SKM-1 treated with dmso at 0.1 percent for 144 hours (cell line): ENCODE measurements around the gene PDZRN3.

Source experiments
- DNase-seq: peaks from one replicate; lab custom pipeline; 2025; ENCODE audit not compliant: unreplicated experiment; lab: John Stamatoyannopoulos, UW

PDZRN3 gene

DNA sequence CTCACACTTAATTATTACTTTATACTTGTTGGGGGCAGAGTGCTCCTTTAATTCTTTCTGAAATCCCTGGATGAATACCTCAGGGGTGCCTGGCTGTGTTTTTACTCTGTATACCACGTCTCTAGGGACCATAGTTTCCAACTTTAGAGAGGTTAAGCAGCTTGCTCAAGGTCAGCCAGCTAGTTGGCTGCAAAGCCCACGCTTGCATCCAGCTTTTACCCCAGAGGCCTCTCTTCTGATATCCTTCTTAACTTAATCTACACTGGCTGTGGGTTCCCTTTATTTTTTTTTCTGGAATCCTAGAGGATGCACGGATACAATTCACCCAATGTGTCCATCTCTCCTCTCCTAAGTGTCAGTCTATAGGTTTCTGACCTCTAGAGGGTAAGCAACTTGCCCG lies 1.4 kb downstream of the PDZRN3 start:
- no peak for DNase-seq

DNA sequence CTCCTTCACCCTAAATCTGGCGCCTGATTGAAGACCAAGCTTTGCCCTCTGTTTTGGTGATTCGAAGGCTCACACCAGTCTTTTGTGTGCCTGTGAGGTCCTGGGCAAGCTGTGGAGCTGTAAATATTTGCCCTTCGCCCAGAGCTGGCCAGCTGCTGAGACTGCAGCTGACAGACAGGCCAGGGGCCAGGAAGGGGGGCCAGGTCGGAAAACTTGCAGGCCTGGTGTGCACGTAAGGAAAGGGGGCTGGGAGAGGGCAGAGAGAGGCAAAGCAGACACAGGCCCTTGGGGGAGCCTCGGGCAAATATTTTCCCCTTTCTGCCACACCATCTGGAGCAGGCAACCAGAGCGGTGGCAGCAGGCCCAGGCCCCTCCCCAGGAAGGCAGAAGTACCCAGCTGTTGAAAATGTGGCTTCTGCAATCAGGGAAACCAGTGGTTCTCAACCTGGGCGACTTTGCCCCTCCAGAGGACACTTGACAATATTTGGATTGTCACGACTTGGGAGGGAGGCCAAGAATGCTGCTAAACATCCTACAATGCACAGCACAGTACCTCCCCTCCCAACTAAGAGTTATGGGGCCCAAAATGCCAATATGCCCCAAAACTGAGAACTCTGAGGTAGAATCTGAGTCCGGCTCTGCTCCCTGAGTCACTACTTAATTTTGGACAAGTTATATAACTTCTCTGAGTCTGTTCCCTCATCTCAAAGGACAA lies 2.5 kb downstream of the PDZRN3 start:
- no peak for DNase-seq

DNA sequence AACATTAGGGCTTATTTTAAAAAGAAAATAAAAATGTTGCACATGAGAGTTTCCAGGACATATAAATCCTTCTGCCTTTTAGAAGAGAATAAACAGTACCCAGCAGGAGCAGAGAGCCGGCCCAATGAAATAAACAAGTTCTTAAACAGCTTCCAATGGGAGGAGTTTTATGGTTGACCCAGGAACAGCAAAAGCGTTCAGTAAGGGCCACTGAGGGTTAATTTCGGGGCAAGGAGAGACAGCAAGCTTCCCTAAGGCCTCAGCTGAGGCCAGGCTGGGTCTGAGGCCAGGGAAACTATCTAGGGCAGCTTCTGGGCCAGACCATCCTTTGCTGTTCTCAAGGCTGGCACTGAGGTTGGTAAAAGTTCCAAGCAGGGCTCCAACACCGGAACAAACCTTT lies 3.4 kb downstream of the PDZRN3 start:
- no peak for DNase-seq

DNA sequence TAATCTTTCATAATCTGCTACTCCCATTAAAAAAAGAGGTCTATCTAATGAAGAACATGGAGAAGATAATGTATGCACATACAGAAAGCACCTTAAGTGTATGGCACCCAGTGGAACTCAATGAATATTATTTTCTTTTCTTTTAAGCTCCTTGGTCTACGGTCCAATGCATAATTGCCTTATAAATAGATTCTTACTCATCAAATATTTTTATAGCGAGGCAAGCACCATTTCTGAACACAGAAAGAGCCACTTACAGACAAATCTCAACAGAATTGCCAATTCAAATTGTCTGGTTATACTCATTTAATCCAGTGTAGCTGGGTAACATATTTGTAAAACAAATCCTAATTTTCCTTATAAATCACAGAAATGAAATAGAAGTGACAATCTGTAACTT lies 6.3 kb downstream of the PDZRN3 start:
- no peak for DNase-seq

DNA sequence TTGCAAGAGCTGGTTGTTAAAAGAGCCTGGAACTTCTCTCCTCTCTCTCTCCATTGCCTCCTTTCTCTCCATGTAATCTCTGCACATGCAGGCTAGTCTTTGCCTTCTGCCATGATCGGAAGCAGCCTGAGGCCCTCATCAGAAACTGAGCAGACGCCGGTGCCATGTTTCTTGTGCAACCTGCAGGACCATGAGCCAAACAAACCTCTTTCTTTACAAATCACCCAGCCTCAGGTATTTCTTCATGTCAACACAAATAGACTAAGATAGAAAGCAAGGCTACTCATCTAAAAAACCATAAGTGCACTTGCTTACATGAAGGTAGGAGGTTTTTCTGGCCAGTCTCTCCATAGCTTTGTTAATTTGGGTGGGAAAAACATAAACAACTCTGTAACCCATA lies 8.7 kb downstream of the PDZRN3 start:
- DNase-seq: no peak

DNA sequence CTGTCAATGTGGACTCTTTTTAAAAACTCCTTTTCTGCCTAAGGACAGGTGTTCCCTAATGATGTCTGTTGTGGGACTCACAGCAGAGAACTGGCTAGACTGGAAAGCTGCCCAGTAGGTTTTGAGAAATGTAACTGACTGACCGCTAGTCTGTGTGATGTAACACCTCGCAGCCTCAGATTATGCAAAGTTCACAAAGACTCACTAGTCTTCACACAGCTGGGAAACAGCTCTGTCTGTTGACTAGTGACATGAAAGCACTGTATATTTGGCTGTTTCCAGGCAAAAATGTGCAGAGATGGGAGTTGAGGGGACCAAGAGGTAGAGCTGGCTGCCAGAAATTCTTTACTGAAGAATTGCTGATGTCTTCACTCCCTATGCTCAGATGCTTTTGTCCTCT lies 10.3 kb downstream of the PDZRN3 start:
- peak; percentile 81 for DNase-seq

DNA sequence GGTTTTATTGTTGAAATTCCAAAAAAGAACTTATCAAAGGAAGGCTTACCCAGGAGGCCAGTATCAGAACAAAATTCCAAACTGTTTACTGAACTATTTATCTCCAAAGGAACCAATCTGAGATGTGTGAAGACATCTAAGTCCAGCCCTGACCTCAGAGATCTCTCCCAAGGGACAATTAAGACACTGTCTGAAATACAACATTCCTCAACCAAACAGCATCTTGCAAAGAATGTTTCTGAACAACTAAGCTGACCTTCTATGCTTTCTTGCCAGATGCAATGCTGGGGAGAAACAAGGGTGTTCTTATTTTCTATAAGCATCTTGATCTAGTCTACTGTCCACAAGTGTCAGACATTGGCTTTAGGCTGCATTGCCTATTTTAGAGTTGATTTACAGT lies 13.6 kb downstream of the PDZRN3 start:
- no peak for DNase-seq

DNA sequence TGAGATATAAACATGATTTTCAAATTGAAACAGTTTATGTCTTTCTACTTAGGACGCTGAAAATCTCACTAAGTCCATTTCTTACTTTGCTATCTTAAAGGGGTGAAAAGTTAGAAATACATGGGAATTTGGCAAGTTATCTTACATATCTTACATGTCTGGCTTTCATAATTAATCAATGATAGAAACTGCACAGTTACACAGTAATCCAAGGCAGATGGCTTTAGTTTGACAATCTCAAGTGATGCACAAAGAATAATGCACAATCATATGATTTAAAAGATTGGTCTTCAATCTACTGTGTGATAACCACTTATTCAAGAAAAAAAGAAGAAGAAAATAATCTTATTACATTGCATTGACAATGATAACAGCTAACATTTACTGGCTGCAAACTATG lies 14.2 kb downstream of the PDZRN3 start:
- no peak for DNase-seq

DNA sequence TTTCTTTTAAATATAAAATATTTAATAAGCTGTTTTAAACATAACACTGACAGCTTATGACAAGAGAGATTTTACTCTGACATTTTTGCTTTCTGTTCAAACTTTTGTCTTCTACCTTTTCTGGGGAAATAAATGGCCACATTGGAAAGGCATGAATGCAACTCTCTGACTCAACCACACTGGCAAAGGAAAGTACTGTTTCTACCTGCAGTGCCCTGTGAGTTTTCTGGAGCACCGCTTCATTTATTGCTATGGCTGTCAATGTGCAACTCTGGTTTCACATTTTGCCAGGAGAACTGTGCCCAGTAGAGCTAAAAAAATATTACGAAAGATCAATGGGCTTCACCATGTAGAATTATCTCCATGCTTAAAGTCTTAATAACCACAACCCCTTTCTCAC lies 15.1 kb downstream of the PDZRN3 start:
- DNase-seq: no peak

DNA sequence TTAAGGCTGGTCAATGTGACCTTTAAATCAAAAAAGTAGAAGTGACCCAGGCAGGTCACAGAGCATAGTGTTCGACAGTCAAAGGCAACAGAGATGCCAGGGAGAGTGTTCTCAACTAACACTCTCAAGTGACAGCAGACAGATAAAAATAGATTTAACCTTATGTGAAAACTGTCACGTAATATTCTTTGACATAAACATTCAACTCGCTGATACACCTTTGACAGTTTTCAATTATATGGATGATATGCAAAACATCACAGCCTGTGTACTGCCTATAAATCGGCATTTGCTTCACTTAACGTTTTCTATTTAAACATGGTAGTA lies 15.5 kb downstream of the PDZRN3 start:
- DNase-seq: no peak

DNA sequence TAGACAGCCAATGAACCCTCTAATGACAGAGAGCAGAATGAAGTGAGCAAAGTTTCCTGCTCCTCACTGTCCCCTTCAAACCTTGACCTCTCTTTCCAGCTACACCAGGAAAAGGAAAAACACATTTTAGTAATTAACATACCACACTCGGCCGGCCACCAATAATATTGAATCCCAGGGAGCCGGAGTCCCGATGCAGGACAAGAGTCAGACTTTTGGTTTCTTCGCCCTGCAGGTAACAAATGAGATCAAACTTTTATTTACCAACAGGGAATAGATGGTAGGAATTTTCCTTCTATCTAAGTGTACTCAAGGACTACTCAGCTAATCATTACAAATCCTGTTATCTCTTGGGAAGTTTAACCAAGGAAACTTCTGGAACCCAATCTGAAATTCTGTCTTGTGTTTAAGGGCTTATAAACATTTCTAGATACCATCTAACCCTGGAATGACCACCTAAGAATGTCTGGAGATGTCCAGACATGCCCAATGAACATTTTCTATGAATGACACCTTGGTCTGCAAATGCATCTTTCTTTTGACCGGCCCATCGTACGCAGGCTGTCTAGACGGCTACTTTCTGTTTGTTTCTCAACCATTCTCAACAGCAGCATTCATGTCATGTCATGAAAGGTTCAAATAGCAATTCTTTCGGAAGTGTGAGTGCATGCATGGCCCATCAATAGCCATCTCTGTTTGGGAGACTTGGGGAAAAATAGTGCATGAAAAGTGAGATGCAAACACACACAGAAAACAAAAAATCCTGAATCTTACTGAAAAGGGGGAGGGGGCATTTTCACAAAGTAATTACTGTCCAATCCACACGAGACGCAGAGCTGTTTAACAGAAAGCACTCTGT lies 16.1 kb downstream of the PDZRN3 start:
- no peak for DNase-seq

DNA sequence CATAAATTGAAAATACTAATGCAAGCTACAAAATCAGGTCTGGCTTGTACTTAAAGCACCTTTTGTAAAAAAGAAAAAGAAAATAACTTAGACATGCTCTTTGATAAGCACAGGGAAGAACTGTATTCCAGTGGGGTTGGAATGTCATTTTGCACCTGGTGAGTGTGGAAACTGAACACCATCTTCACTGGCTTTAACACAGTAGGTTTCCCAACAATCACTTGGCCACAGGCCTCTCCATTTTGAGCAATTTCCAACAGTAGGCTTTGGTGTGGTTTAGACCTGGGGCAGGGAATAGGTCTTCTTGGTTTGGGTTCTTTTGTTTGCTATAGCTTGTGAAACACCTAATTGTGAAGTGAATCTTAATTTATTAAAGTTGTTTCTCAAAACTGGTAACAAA lies 18.9 kb downstream of the PDZRN3 start:
- DNase-seq: no peak

DNA sequence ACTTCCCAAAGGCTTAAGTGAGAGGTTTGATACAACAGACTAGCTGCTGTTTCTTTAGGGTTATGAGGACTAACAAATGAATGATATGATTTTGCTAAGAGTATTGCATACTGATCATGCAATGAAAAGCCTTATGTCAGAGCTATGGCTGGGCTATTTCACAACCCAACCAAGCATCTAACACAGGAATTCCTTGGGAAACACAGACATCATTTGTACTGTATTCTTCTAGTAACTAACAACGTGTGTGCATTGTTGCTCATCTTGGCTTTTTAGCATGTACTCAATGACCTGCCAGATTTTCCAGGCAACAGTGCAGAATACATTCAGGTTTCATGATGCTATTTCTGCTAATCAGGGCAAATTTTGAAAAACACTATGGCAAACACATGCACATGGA lies 19.3 kb downstream of the PDZRN3 start:
- no peak for DNase-seq

DNA sequence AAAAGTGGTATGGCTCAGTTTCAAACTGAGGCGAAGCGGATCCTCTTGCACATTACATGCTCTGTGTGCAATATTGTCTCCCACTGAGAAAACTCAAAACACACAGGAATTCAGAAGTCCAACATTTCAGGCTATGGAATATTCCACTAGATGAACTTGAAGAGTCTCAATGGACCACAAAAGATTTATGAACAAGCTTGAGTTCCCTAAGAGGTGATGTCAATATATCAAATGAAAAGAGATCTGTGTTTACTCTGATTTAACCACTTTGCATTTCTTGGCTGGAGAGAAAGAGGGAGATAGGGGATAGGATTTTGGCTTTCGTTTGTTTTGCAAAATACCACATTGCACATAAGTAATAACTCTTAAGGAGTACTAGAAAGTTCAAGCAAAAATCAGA lies 20.3 kb downstream of the PDZRN3 start:
- DNase-seq: no peak

DNA sequence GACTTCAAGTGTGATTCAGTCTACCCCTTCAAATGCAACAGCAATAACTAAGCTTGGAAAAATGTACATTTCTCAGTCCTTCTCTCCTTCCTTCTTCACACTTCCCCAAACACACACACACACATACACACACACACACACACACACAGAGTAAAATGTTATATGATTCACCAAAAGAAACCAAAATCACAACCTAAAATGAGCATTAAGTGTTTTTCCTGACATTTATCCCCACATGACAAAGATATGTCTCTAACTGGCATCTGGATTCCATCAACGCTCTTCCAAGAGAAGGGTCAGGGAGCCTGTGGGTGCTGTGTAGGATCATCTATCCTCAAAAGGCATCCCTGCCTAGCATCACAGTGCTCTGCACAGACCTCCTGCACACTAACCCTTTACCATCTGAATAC lies 21.0 kb downstream of the PDZRN3 start:
- DNase-seq: no peak

DNA sequence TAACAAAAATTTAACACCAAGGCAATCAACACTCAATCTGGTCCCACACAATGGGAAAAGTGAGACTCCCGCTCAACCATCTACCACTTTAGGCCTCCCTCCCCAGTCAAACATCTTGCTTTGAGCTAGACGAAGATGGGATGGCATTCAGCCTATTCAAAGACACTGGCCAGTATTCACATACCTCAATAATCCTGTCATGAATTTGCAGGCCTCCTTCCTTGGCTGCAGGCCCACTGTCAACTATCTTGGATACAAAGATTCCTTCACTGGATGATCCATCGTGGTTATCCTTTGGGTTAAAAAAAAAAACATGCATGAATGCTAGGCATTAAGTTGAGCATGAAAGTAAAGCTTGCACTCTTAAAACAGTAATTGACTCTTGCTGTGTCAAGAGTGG lies 22.6 kb downstream of the PDZRN3 start:
- DNase-seq: no peak

DNA sequence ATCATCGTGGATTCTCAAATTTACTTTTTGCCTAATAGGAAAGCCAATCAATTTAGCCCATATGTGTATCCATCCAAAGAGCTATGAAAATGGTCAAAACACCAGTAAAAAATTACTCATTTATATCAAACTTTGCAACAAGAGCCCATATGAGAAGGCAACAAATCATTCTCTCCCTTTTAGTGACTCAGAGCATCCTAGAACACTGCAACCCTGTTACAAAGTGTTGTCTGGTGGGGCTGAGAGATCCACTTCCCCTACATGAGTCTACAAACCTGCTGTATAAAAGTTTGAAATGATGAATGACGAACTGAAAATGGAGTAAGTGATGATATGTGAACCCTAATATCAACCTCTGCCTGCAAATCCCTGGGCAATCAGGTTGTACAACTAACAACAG lies 23.3 kb downstream of the PDZRN3 start:
- no peak for DNase-seq

DNA sequence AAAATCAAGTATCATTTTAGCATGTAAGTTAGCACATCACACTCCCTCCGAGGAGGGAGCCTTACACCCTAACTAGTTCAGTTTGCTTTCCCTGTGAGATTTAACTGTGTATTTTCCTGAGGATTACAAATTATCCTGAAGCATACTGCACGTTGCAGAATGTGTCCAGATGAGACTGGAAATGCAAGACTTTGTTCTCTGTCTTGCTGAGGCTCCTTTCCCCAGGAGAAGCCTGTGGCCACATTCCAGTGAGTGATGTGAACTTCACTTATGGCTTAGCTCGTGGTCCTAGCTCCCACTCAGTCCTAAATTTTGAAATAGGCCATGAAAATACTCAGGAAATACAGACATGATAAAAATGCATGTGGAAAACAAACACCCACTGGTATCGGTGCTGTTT lies 23.7 kb downstream of the PDZRN3 start:
- DNase-seq: no peak

DNA sequence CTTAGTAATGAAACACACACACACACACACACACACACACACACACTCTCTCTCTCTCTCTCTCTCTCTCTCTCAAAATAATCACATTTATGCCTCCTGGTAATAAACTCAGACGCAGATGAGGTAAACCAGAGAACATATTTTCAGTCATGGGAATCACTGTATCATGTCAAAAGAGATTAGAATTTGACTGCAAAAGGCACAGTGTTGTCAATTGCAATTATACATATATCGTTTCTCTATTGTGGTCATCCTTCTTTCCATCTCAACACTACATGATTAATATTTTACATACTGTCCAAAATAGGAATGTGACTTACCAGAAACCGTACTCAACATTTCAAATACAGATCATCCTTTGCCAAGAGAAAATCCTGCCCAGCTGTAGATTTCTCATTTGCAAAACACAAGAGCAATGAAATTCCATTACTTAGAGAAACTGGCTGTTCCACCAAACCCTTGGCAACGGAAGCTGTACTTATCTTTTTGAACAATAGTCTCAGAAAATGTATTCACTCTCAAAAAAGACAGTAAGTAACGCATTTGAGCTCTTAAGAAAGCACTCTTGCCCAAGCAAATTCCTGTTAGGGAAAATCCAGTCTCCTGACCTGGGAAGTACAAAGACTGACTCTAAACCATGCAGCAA lies 24.3 kb downstream of the PDZRN3 start:
- no peak for DNase-seq

DNA sequence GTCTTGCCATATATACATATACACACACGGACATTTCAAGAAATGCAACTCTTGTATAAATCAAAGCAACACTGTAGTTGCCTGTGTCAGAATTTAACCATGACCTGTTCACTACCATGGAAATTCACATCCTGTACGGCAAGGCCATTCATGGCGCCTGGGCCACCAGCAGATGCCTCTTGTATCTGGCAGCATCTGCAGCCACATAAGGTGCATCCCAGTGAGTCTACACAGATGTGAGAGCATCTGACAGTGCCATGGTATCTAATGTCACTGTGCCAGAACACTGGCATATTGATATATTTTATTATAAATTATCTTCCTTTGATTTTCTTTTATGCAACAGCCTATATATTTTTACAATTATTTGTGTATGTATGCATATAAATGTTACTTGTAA lies 25.1 kb downstream of the PDZRN3 start:
- no peak for DNase-seq

DNA sequence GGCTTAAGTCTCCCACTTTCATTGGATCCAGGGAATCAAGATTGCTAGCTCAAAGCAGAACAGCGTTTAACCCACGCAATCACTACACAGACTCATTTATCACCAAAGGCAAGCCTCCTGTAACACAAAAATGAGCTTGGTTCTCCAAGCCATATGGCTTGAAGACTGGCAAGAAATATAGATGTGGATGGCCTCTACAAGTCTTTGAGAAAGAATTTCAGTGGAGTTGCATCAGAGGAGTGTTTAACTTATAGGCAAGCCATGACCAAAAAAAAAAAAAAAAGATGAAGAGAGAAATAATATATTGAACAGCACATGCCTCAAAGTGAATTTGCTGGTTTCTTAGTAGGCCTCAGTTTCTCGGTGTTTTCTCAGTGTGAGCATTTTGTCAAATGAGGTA lies 27.3 kb downstream of the PDZRN3 start:
- no peak for DNase-seq
